ENCODE results near the gene DHX35.

GRCh38 chr20:38990728-38991127, 28.6 kb downstream of the DHX35 start:
- TF ChIP-seq CTCF (conservative IDR thresholded peaks at IDR 0.05), result no peak
- TF ChIP-seq EZH2 (IDR thresholded peaks at IDR 0.05; ENCODE audit: low read depth), result no peak
